IPS-18c (cell line): Measurements from ENCODE around the gene LTBP1.
"Not testable (repeated sequence)": the region's sequence is repeated elsewhere in the genome, so short reads cannot be mapped to it uniquely, and the experiment has no call there.

Experiments
- H3K4me3 ChIP-seq: 2 replicates; pipeline ENCODE4 v1.7.0; 2013; ENCODE audit warnings: low read depth, mild to moderate bottlenecking, low read length, moderate library complexity; ENCODE audit not compliant: insufficient read depth
- H3K9me3 ChIP-seq: one replicate; pipeline ENCODE4 v1.6.1; 2013; ENCODE audit warnings: mild to moderate bottlenecking, low read length, moderate library complexity; ENCODE audit not compliant: control insufficient read depth, insufficient read depth

Gene LTBP1

DNA sequence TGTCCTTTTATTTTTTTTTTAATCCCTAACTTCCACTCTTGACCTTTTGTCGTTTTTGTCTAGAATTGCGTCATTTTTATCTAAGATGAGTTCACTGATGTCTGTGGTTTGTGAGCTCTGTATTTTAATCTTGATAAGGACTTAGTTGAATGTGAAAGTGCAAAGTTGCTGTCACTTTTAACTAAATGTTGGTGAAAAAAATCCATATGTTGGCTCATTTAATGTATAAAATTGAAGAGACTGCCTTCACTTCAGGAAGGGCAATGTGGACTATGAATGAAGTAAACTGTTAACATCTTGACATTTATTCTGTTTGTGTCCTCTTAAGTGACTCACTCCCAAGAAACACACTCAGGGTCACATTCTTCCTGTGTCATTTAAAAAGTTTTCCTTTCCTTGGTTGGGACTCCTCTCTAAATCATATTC lies 273.1 kb downstream of the LTBP1 start:
- Histone ChIP-seq H3K9me3 (no peaks in the 10 kb centered on the region), H3K4me3 (no peak overlapping the region)

GRCh38 chr2:33220533-33220932 lies 273.8 kb downstream of the LTBP1 start:
- Histone ChIP-seq H3K4me3 (no peak overlapping the region), H3K9me3 (no peaks in the 10 kb centered on the region)

DNA sequence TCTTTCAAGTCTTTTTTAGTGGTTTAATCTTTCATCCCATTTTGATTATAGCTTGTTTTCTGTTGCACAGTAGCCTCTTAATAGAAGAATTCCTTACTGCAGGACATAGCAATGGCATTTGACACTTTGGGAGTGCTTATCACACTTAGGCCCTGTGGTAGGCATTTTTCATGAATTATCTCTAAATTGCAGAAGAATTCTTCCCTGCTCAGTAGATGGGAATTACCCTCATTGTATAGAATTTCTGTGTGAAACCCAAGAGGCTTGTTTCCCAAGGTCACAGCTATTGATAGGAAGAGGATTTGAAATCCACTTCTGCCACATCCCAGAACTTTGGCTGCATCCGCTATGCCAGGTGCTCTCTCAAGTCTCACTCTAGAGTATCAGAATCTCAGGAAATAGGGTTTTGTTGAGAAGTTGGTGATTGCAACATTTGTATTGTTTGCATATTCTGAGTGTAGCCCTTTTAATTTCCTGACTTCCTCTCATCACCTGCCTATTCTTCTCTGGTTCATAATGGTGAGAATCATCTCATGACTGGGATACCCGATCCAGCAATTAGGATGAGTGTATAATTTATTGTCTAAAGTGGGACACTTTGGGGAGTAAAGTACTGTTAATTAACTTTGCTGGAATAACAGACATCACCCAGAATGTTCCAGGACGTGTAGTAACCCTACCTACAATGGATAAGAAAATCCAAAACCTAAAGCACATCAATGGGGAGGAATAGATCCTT lies 274.5 kb downstream of the LTBP1 start:
- no peak overlapping the region for H3K4me3 ChIP-seq
- no peaks in the 10 kb centered on the region for H3K9me3 ChIP-seq

- H3K4me3 ChIP-seq: no peak overlapping the region
- no peaks in the 10 kb centered on the region for H3K9me3 ChIP-seq
Measured at GRCh38 chr2:33222309-33222708, 275.6 kb downstream of the LTBP1 start.

DNA sequence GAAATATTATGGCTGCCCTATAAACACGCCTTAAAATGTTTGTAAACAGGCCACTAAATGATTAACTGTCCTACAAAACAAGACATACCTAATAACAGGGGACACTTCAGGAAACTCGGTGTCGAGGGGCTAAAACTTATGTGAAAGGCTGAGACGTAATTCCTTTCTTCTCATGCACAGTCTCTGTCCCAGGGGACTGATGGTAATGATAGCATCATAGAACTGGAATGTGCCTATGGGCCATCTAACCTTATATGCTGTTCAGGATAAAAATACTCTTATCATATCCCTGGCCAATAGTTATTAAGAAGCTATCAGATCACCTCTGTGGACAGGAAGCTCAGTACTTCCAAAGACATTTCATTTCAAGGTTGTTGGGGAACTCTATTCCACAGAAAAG lies 277.1 kb downstream of the LTBP1 start:
- Histone ChIP-seq H3K9me3 (no peaks in the 10 kb centered on the region), H3K4me3 (no peak overlapping the region)

- no peak overlapping the region for H3K4me3 ChIP-seq
- no peaks in the 10 kb centered on the region for H3K9me3 ChIP-seq
Measured at GRCh38 chr2:33225350-33225749, 278.6 kb downstream of the LTBP1 start.

GRCh38 chr2:33226546-33226945 lies 279.8 kb downstream of the LTBP1 start:
- no peaks in the 10 kb centered on the region for H3K9me3 ChIP-seq
- no peak overlapping the region for H3K4me3 ChIP-seq

DNA sequence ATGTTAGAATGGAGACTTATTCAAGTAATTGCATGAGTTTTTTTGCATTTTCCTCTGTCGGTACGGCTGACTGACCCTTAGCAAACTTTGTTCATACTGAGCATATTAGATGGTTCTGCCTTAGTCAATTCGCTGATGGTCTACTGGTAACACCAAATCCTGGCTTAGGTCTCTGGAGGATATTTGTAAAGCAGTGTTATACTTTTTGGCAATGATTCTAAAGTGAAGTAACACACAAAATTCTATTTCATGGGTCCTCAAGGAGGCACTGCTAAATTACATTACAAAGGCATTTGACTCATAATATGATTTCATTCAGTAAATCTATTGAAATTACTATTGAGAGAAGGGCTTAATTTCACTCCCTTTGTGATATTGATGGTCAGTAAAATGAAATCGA lies 282.9 kb downstream of the LTBP1 start:
- H3K9me3 ChIP-seq: no peaks in the 10 kb centered on the region
- no peak overlapping the region for H3K4me3 ChIP-seq

GRCh38 chr2:33230195-33230594 lies 283.4 kb downstream of the LTBP1 start:
- H3K9me3 ChIP-seq: no peaks in the 10 kb centered on the region
- no peak overlapping the region for H3K4me3 ChIP-seq

GRCh38 chr2:33230842-33231241 lies 284.1 kb downstream of the LTBP1 start:
- H3K4me3 ChIP-seq: no peak overlapping the region
- no peaks in the 10 kb centered on the region for H3K9me3 ChIP-seq

DNA sequence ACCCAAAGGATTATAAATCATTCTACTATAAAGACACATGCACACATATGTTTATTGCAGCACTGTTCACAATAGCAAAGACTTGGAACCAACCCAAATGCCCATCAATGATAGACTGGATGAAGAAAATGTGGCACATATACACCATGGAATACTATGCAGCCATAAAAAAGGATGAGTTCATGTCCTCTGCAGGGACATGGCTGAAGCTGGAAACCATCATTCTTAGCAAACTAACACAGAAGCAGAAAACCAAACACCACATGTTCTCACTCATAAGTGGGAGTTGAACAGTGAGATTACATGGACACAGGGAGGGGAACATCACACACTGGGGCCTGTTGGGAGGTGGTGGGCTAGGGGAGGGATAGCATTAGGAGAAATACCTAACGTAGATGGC lies 288.8 kb downstream of the LTBP1 start:
- not testable (repeated sequence) for H3K9me3 ChIP-seq, H3K4me3 ChIP-seq

GRCh38 chr2:33236482-33237385 lies 290.0 kb downstream of the LTBP1 start:
- peaks cover 2% of the 10 kb centered on the region for H3K9me3 ChIP-seq

GRCh38 chr2:33238111-33238510 lies 291.4 kb downstream of the LTBP1 start:
- Histone ChIP-seq H3K4me3 (no peak overlapping the region), H3K9me3 (peaks cover 2% of the 10 kb centered on the region)

More at GRCh38 chr2:33236482-33237385, 290.0 kb downstream of the LTBP1 start:
- no peak overlapping the region for H3K4me3 ChIP-seq

GRCh38 chr2:33240178-33240577 lies 293.4 kb downstream of the LTBP1 start:
- peaks cover 2% of the 10 kb centered on the region for H3K9me3 ChIP-seq

DNA sequence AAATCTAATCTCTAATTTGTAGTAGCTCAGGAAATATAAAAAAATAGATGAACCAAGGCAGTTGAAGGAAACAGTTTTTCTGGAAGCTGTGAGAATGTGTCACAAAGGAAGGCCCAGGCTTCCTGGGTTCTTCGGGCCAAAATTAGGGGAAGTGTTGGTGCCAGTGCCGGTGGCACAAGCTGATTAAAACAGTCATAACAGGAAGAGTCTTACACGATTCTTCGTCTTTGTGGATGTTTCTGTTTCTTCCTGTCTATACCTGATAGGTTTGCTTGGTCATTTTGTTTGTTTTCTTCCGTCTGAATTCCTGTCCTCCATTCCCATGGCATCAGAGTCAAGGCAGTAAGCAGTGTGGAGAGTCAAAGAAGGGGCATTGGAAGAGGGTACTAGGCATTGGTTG lies 294.3 kb downstream of the LTBP1 start:
- no peak overlapping the region for H3K4me3 ChIP-seq
- peaks cover 2% of the 10 kb centered on the region for H3K9me3 ChIP-seq

More at GRCh38 chr2:33240178-33240577, 293.4 kb downstream of the LTBP1 start:
- H3K4me3 ChIP-seq: no peak overlapping the region

DNA sequence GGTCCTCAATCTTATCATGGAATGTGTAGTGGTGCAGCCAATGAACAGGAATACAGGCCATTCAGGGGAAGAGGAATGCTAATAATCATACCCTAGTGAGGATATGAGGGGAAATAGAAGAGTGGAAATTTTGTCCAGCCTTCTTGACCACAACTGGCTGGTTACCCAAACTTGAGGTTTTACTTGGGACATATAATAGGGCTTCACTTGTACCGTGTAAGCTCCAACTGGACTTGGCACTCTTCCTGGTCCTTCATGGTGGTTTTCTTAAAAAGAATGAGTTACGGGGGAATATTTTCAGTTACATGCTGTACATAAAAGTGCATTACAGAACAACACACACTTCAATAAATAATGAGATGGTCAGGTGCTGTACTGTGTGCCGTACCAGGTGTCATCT lies 294.8 kb downstream of the LTBP1 start:
- H3K9me3 ChIP-seq: peaks cover 2% of the 10 kb centered on the region
- no peak overlapping the region for H3K4me3 ChIP-seq

- H3K4me3 ChIP-seq: no peak overlapping the region
Measured at GRCh38 chr2:33242845-33243244, 296.1 kb downstream of the LTBP1 start.

DNA sequence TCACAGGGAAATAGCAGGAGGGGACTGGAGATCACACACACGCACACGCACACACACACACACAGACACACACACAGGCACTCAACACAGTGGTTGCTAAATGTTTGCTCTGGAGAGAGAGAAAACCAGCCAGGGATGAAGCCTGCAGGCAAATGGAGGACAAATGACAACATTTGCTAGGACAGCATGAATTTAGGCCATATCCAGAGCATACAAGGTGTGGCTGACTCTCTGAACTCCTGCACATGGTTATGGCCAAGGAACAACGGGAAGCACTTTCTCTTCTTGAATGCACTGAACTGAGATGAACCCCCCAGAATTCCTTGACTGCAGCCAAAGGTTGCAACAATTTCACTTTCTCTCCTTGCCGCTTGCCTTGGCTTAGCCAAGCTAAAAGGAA lies 299.7 kb downstream of the LTBP1 start:
- H3K4me3 ChIP-seq: no peak overlapping the region
- no peaks in the 10 kb centered on the region for H3K9me3 ChIP-seq

More at GRCh38 chr2:33242845-33243244, 296.1 kb downstream of the LTBP1 start:
- H3K9me3 ChIP-seq: peaks cover 2% of the 10 kb centered on the region
